ENCODE data around the gene NUP58.

NUP58 gene

DNA sequence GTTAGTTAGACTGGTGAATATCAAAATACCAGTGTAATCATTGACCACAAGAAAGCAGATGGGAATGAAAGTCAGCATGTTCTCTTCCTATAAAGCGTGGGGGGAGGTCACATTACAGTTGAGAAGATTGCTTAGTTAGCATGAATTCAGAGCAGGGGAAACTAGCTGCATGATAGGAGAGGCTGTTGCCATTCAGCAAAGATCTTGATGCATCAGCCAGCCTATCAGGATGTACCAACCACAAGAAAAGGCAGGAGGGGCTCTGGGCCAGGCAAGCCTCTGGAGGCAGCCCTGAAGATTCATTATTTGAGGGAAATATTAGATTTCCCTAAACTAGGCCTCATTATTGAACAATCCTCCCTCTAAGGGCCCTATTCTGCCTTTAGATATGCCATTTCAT, 9.1 kb upstream of the NUP58 start:
- DNase-seq (ENCODE audit: low read depth in 1 of 2, low spot score in 1 of 2): peak in 1 of 2 experiments; percentile 33
- no peak overlapping the region for H3K4me3 ChIP-seq (replicated peaks; ENCODE audit: insufficient read depth, low read length)
- no peaks in the 10 kb centered on the region for H3K27me3 ChIP-seq (ENCODE audit: insufficient read depth, poor library complexity, severe bottlenecking)
- TF ChIP-seq POLR2AphosphoS5 (IDR thresholded peaks at IDR 0.05; ENCODE audit: low read depth) (no peak), SPI1 (IDR thresholded peaks at IDR 0.05; ENCODE audit: borderline replicate concordance, low read depth) (no peak), GABPA (IDR thresholded peaks at IDR 0.05; ENCODE audit: low read depth) (no peak)
- TF ChIP-seq, protein P1, sequence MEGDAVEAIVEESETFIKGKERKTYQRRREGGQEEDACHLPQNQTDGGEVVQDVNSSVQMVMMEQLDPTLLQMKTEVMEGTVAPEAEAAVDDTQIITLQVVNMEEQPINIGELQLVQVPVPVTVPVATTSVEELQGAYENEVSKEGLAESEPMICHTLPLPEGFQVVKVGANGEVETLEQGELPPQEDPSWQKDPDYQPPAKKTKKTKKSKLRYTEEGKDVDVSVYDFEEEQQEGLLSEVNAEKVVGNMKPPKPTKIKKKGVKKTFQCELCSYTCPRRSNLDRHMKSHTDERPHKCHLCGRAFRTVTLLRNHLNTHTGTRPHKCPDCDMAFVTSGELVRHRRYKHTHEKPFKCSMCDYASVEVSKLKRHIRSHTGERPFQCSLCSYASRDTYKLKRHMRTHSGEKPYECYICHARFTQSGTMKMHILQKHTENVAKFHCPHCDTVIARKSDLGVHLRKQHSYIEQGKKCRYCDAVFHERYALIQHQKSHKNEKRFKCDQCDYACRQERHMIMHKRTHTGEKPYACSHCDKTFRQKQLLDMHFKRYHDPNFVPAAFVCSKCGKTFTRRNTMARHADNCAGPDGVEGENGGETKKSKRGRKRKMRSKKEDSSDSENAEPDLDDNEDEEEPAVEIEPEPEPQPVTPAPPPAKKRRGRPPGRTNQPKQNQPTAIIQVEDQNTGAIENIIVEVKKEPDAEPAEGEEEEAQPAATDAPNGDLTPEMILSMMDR (IDR thresholded peaks at IDR 0.05; ENCODE audit: insufficient read depth, low read length): no peak
- TF ChIP-seq, protein P2, sequence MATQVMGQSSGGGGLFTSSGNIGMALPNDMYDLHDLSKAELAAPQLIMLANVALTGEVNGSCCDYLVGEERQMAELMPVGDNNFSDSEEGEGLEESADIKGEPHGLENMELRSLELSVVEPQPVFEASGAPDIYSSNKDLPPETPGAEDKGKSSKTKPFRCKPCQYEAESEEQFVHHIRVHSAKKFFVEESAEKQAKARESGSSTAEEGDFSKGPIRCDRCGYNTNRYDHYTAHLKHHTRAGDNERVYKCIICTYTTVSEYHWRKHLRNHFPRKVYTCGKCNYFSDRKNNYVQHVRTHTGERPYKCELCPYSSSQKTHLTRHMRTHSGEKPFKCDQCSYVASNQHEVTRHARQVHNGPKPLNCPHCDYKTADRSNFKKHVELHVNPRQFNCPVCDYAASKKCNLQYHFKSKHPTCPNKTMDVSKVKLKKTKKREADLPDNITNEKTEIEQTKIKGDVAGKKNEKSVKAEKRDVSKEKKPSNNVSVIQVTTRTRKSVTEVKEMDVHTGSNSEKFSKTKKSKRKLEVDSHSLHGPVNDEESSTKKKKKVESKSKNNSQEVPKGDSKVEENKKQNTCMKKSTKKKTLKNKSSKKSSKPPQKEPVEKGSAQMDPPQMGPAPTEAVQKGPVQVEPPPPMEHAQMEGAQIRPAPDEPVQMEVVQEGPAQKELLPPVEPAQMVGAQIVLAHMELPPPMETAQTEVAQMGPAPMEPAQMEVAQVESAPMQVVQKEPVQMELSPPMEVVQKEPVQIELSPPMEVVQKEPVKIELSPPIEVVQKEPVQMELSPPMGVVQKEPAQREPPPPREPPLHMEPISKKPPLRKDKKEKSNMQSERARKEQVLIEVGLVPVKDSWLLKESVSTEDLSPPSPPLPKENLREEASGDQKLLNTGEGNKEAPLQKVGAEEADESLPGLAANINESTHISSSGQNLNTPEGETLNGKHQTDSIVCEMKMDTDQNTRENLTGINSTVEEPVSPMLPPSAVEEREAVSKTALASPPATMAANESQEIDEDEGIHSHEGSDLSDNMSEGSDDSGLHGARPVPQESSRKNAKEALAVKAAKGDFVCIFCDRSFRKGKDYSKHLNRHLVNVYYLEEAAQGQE (IDR thresholded peaks at IDR 0.05; ENCODE audit: insufficient replicate concordance, low read depth): no peak
- no peak overlapping the region for H3K27ac ChIP-seq (replicated peaks)

DNA sequence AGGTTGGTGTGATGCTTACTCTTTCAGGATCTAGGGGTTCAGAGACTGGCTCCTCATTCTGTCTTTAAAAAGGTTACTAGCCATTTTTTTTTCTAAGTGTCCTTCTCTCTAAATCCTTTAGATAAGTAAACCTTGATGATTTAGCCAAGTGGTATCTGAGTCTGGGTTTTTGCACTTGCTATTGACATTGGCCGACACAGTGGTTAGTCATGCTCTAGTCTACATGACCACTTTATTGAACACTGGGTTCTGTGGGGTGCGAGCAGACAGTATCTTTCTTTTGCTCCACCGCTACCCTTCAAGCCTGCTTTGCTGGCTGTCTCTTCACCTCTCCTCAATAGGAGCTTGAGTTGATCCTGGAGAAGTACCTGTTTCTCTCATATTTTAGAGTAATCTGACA, 6.2 kb upstream of the NUP58 start:
- Histone ChIP-seq H3K4me3 (replicated peaks; ENCODE audit: insufficient read depth, low read length) (no peak overlapping the region), H3K27me3 (ENCODE audit: insufficient read depth, poor library complexity, severe bottlenecking) (no peaks in the 10 kb centered on the region), H3K27ac (replicated peaks) (no peak overlapping the region)
- no peak for DNase-seq (ENCODE audit: low read depth in 1 of 2, low spot score in 1 of 2)
- TF ChIP-seq SPI1 (IDR thresholded peaks at IDR 0.05; ENCODE audit: borderline replicate concordance, low read depth): no peak
- TF ChIP-seq, protein P1 (IDR thresholded peaks at IDR 0.05; ENCODE audit: insufficient read depth, low read length): no peak
- no peak for TF ChIP-seq POLR2AphosphoS5 (IDR thresholded peaks at IDR 0.05; ENCODE audit: low read depth)
- TF ChIP-seq, protein P2 (IDR thresholded peaks at IDR 0.05; ENCODE audit: insufficient replicate concordance, low read depth): no peak
- TF ChIP-seq GABPA (IDR thresholded peaks at IDR 0.05; ENCODE audit: low read depth): no peak

DNA sequence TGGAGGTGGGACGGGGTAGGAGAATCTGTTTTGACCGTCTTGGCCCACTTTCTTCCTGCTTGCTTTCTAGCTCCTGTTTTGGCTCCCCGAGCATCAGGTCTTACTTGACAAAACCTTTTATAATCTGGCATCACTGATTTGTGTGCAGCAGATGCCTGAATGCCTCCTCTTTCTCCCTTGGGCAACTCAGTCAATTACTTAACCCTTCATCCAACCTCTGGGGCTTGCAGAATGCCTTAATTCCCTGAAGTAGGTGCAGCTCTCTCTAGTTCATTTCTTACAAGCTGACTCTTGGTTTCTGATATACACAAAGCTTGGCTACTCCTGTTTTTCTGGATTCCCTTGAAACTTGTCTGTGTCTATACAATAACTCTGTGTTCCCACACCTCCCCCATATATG, 5.7 kb upstream of the NUP58 start:
- no peaks in the 10 kb centered on the region for H3K27me3 ChIP-seq (ENCODE audit: insufficient read depth, poor library complexity, severe bottlenecking)
- no peak overlapping the region for H3K27ac ChIP-seq (replicated peaks)
- no peak overlapping the region for H3K4me3 ChIP-seq (replicated peaks; ENCODE audit: insufficient read depth, low read length)
- TF ChIP-seq POLR2AphosphoS5 (IDR thresholded peaks at IDR 0.05; ENCODE audit: low read depth): no peak
- TF ChIP-seq GABPA (IDR thresholded peaks at IDR 0.05; ENCODE audit: low read depth): no peak
- TF ChIP-seq, protein P2 (IDR thresholded peaks at IDR 0.05; ENCODE audit: insufficient replicate concordance, low read depth): no peak
- TF ChIP-seq, protein P1 (IDR thresholded peaks at IDR 0.05; ENCODE audit: insufficient read depth, low read length): no peak
- TF ChIP-seq SPI1 (IDR thresholded peaks at IDR 0.05; ENCODE audit: borderline replicate concordance, low read depth): no peak
- DNase-seq (ENCODE audit: low read depth in 1 of 2, low spot score in 1 of 2): no peak
